Measurements from ENCODE around the gene NFYB.

GRCh38 chr12:104143918-104144317 lies 5.9 kb upstream of the NFYB start:
- TF ChIP-seq POLR2AphosphoS5 (IDR thresholded peaks at IDR 0.05; ENCODE audit: low read depth, low read length) (no peak), CTCF (IDR thresholded peaks at IDR 0.05 in 2 of 3, conservative IDR thresholded peaks at IDR 0.05 in 1 of 3; ENCODE audit: borderline replicate concordance in 1 of 3, insufficient read depth in 1 of 3, low read depth in 2 of 3, low read length in 2 of 3) (no peak), ATF3 (IDR thresholded peaks at IDR 0.05) (no peak), EGR1 (IDR thresholded peaks at IDR 0.05; ENCODE audit: low read depth) (no peak), EZH2 (IDR thresholded peaks at IDR 0.05) (no peak), CEBPB (IDR thresholded peaks at IDR 0.05; ENCODE audit: low read depth) (no peak), SIN3A (IDR thresholded peaks at IDR 0.05; ENCODE audit: low read depth) (no peak), ZBTB33 (IDR thresholded peaks at IDR 0.05; ENCODE audit: extremely low read depth, insufficient replicate concordance, low read length) (no peak), REST (IDR thresholded peaks at IDR 0.05; ENCODE audit: low read depth) (no peak), RAD21 (IDR thresholded peaks at IDR 0.05; ENCODE audit: low read depth) (no peak), POLR2A (IDR thresholded peaks at IDR 0.05; ENCODE audit: borderline replicate concordance, extremely low read depth, insufficient read depth, insufficient read length) (no peak), ZNF274 (IDR thresholded peaks at IDR 0.05; ENCODE audit: low read depth, low read length) (no peak)
